ENCODE results near the gene PSEN1.

GRCh38 chr14:73221945-73222344 lies 85.6 kb downstream of the PSEN1 start:
- TF ChIP-seq POLR2A (IDR thresholded peaks at IDR 0.05; ENCODE audit: low read length) (no peak), GATA1 (IDR thresholded peaks at IDR 0.05; ENCODE audit: low read depth, low read length) (no peak)

Data from erythroblast (primary cell).